GM13976 (cell line): ENCODE data around the gene PDXK.

Experiments used
- DNase-seq: peaks from one replicate; pipeline ENCODE4 v3.0.0; 2012; ENCODE audit warnings: low spot score
- CTCF ChIP-seq: IDR thresholded peaks from 2 replicates; pipeline ENCODE4 v1.5.1; 2012; ENCODE audit warnings: borderline replicate concordance, mild to moderate bottlenecking; ENCODE audit not compliant: insufficient read depth; ENCODE audit errors: extremely low read depth, missing control alignments, control extremely low read depth
- in situ Hi-C: fragments of 300-500 bp; cut with MboI; formaldehyde crosslinking; loops from one replicate; pipeline ENCODE4 v1.12.0; 2022; ENCODE audit warnings: low sequenced_read_pairs, mixed read lengths, inconsistent platforms; ENCODE audit not compliant: unreplicated experiment

The PDXK gene

GRCh38 chr21:43775190-43775589 is 56.3 kb downstream of the PDXK start:
- in situ Hi-C loops = no loop called here
- no peak for DNase-seq
- no peak for TF ChIP-seq CTCF

GRCh38 chr21:43775795-43776430 is 57.0 kb downstream of the PDXK start, which contains the start of gene CSTB:
CSTB (minus strand) TSS chr21:43776308; CDS start chr21:43776269, 39 bp downstream.
- DNase-seq = peak; percentile 90
- in situ Hi-C loops = no loop called here
- no peak for TF ChIP-seq CTCF

GRCh38 chr21:43777953-43778352 is 59.0 kb downstream of the PDXK start:
- in situ Hi-C loops = no loop called here
- TF ChIP-seq CTCF = no peak
- no peak for DNase-seq

- in situ Hi-C loops = no loop called here
- no peak for DNase-seq
- TF ChIP-seq CTCF = no peak
Observed at GRCh38 chr21:43778469-43779335, 59.8 kb downstream of the PDXK start.

- TF ChIP-seq CTCF = no peak
- in situ Hi-C loops = no loop called here
- no peak for DNase-seq
Observed at GRCh38 chr21:43779660-43780059, 60.7 kb downstream of the PDXK start.

- TF ChIP-seq CTCF = no peak
- in situ Hi-C loops = no loop called here
- DNase-seq = no peak
Observed at GRCh38 chr21:43781846-43782245, 62.9 kb downstream of the PDXK start.
